DOHH2 (cell line): ENCODE measurements around the gene GAB2.

Experiments
- H3F3A ChIP-seq: fragments of 200-600 bp; sonication (generic), shearing (Covaris generic); 2 replicates; pipeline ENCODE4 v1.6.0; 2016; ENCODE audit warnings: antibody characterized with exemption, mild to moderate bottlenecking; ENCODE audit not compliant: control insufficient read depth, insufficient read depth
- H3K27ac ChIP-seq: fragments of 200-600 bp; sonication (generic); 2 replicates; pipeline ENCODE4 v1.5.1; 2014; ENCODE audit warnings: low read depth, mild to moderate bottlenecking, low read length, moderate library complexity
- H3K27me3 ChIP-seq: fragments of 200-600 bp; sonication (generic); 2 replicates; pipeline ENCODE4 v1.6.1; 2014; ENCODE audit warnings: mild to moderate bottlenecking, low read length, mixed read lengths; ENCODE audit not compliant: control insufficient read depth
- H3K36me3 ChIP-seq: fragments of 200-600 bp; sonication (generic); 2 replicates; pipeline ENCODE4 v1.6.1; 2014; ENCODE audit warnings: mild to moderate bottlenecking, low read length, moderate library complexity, mixed read lengths; ENCODE audit not compliant: control insufficient read depth
- H3K4me1 ChIP-seq: fragments of 200-600 bp; sonication (generic); 2 replicates; pipeline ENCODE4 v1.6.1; 2014; ENCODE audit warnings: mild to moderate bottlenecking, low read length, mixed read lengths; ENCODE audit not compliant: control insufficient read depth
- H3K4me2 ChIP-seq: fragments of 200-600 bp; sonication (generic); 2 replicates; pipeline ENCODE4 v1.6.0; 2014; ENCODE audit warnings: mild to moderate bottlenecking, low read length, moderate library complexity
- H3K4me3 ChIP-seq: fragments of 200-600 bp; sonication (generic); 2 replicates; pipeline ENCODE4 v1.5.1; 2014; ENCODE audit warnings: mild to moderate bottlenecking, low read length, mixed read lengths
- H3K79me2 ChIP-seq: fragments of 200-600 bp; sonication (generic); 2 replicates; pipeline ENCODE4 v1.6.1; 2014; ENCODE audit warnings: mild to moderate bottlenecking, low read length, mixed read lengths; ENCODE audit not compliant: control insufficient read depth
- H3K9me2 ChIP-seq: fragments of 200-600 bp; sonication (generic); replicated peaks from 2 replicates; pipeline ENCODE4 v1.6.1; 2014; ENCODE audit warnings: mild to moderate bottlenecking, low read length, mixed read lengths; ENCODE audit not compliant: control insufficient read depth
- H3K9me3 ChIP-seq: fragments of 200-600 bp; sonication (generic); 2 replicates; pipeline ENCODE4 v1.6.1; 2014; ENCODE audit warnings: antibody characterized with exemption, low read length, mixed read lengths; ENCODE audit not compliant: control insufficient read depth, insufficient read depth
- H4K20me1 ChIP-seq: fragments of 200-600 bp; sonication (generic); 2 replicates; pipeline ENCODE4 v1.6.0; 2014; ENCODE audit warnings: low read depth, mild to moderate bottlenecking, antibody characterized with exemption, low read length, moderate library complexity; ENCODE audit not compliant: control insufficient read depth, insufficient read depth
- CTCF ChIP-seq: fragments of 200-600 bp; sonication (generic); IDR thresholded peaks from one replicate; pipeline ENCODE4 v1.5.1; 2014; ENCODE audit warnings: antibody characterized with exemption, mild to moderate bottlenecking, low read depth, low read length; ENCODE audit not compliant: poor library complexity, severe bottlenecking
- EZH2phosphoT487 ChIP-seq: fragments of 200-600 bp; sonication (generic); IDR thresholded peaks from 2 replicates; pipeline ENCODE4 v1.6.1; 2017; ENCODE audit warnings: borderline replicate concordance, mild to moderate bottlenecking, antibody characterized with exemption, low read length, moderate library complexity, mixed read lengths

The GAB2 gene

GRCh38 chr11:78373689-78374088 lies 43.9 kb downstream of the GAB2 start:
- Histone ChIP-seq H3K36me3 (no peaks in the 10 kb centered on the region), H3K79me2 (no peaks in the 10 kb centered on the region), H3F3A (no peaks in the 10 kb centered on the region), H3K4me3 (no peak overlapping the region), H3K27ac (no peak overlapping the region), H4K20me1 (no peaks in the 10 kb centered on the region), H3K4me2 (no peak overlapping the region), H3K4me1 (no peaks in the 10 kb centered on the region; the same call in 1 of the 2 replicates), H3K9me2 (no peaks in the 10 kb centered on the region), H3K27me3 (peaks cover 15% of the 10 kb centered on the region), H3K9me3 (no peaks in the 10 kb centered on the region)
- no peak for TF ChIP-seq CTCF
- no peak for TF ChIP-seq EZH2phosphoT487

DNA sequence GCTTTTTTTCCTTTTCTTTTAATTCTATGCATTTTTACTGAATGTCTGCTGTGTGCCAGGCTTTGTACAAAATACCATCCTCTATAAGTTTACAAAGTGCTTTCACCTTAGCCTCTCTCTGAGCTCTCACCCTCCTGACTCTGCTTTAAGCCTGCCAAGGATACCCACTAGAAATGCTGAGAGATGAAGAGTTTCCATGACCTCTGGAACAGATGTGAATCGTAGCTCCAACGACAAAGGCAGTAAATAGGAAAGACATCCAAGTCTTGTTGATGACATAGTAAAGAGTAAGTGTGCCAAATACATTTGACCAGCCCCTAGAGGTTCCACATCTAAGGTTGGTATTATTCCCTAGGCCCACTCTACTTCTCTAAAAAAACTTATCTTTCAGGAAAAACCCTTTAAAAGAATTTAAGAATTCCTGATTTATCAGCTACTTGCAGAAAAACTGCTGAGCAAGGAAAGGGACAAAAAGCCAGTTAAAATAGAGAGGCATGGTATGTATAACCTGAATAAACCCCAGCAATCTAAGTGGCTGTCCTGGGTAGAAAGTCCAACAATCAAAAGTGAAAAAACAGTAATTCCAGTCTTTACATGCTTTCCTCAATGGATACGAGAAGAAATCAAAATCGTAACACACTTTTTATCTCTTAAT lies 45.4 kb downstream of the GAB2 start:
- no peak overlapping the region for H3K4me3 ChIP-seq
- TF ChIP-seq CTCF (no peak), EZH2phosphoT487 (no peak)
- H3K9me3 ChIP-seq = no peaks in the 10 kb centered on the region
- H3K9me2 ChIP-seq = no peaks in the 10 kb centered on the region
- no peaks in the 10 kb centered on the region for H3K36me3 ChIP-seq
- no peak overlapping the region for H3K27ac ChIP-seq
- peaks cover 13% of the 10 kb centered on the region for H3K27me3 ChIP-seq
- no peaks in the 10 kb centered on the region for H3K4me1 ChIP-seq
- no peak overlapping the region for H3K4me2 ChIP-seq
- no peaks in the 10 kb centered on the region for H3F3A ChIP-seq
- no peaks in the 10 kb centered on the region for H3K79me2 ChIP-seq
- H4K20me1 ChIP-seq = no peaks in the 10 kb centered on the region

DNA sequence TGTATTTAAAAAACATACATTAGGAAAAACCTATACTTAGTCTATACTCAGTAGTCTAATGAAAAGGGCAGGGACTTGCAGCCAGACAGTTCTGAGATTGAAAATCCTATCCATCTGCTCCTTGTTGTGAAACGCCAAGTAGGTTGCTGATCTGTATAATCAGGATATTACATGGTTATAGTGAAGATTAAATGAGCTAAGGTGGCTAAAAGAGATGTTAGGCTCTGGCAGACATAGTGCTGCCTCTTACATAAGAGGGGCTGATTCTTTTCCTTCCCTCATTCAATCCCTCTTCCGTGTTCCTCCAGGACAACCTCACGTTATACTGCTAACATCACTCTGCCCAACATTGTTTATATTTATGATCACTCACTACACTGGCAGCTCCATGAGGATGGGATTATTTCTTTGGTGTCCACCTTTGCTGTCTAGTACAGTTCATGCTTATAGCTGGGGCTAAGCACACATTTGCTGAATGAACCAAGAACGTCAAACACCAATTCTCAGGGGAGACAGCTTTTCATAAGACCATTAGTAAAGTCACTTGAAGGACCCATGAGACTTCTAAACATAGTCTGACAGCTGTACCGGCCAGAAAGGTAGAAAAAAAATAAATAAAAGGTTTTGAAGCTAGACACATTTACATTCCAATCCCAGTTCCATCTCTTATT lies 46.3 kb downstream of the GAB2 start:
- no peaks in the 10 kb centered on the region for H3K36me3 ChIP-seq
- peaks cover 10% of the 10 kb centered on the region for H3K27me3 ChIP-seq
- TF ChIP-seq CTCF (no peak), EZH2phosphoT487 (no peak)
- H3K79me2 ChIP-seq = no peaks in the 10 kb centered on the region
- no peaks in the 10 kb centered on the region for H3K4me1 ChIP-seq
- H3K9me3 ChIP-seq = no peaks in the 10 kb centered on the region
- H3K4me3 ChIP-seq = no peak overlapping the region
- no peaks in the 10 kb centered on the region for H4K20me1 ChIP-seq
- no peaks in the 10 kb centered on the region for H3K9me2 ChIP-seq
- H3K4me2 ChIP-seq = no peak overlapping the region
- no peaks in the 10 kb centered on the region for H3F3A ChIP-seq
- H3K27ac ChIP-seq = no peak overlapping the region
